ENCODE measurements around the gene ADGRB3.

DNA sequence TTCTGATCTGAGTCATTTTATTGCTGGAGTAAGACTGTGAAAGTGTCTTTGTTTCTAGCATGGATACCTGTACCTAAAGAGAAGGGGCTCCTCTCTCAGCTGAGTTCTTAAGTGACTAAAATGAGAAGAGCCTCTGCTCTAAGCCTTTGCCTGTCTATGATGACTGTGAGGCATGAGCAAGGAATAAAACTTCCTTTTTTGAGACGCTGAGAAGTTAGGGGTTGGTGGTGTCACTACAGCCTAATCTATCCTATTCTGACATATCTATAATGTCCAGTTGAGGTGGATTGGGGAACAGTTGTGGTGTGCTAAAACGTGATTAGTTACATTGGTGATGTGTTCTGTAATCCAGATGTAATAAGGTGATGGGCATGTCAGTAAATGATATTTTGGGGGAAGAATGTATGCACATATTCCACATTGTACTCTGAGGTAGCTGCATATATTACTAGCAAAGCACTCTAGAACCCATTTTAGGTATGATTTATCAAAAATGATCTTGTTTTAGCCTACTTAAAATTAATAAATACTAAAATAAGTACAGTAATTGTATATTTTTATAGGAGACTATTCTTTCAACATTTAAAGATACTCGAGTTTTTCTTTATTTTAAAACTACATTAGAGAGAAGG, 18.1 kb downstream of the ADGRB3 start:
- TF ChIP-seq EZH2phosphoT487 (IDR thresholded peaks at IDR 0.05; ENCODE audit: insufficient read depth, low read depth) (no peak), EZH2 (IDR thresholded peaks at IDR 0.05; ENCODE audit: insufficient read depth, poor library complexity, severe bottlenecking) (no peak)
